Measurements from ENCODE around the gene PARN. TPM values are rescaled to one million over a fixed set of nuclear protein-coding genes. Genes with fewer than 3 reads are reported as not detected.

Gene PARN
- total and polyA plus RNA-seq, 7 donors = 14.4 to 75.3 (median 33.6) TPM

DNA sequence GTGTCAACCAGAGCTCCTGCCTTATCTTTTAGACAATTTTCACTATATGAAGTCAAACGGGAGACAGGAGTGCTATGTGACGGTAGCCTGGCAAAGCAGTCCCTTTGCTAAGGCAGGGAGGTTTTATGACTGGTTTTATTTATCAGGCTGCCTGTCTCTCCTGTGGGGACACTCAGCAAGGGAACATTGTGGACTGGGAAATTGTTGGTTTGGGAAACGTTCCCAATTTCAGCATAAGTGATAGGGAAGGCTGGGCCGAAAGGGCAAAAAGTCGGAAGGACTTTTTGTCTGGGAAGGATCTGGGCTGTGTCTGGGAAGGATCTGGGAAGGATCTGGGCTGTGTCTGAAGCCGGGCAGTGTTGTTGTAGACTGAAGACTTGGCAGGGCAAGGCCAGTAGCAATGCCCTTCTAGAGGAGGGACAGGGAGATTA lies 211.2 kb downstream of the PARN start:
- WGBS, 2 donors = 77 to 78% methylated on average over 6 of the region's 6 CpGs
- Histone ChIP-seq H3K4me1 (peaks cover 0 to 25% (median 23%) of the 10 kb centered on the region in 4 donors), H3K27ac (peak overlapping the region in 3 of 4 donors; percentile 78 to 82 (median 80))

DNA sequence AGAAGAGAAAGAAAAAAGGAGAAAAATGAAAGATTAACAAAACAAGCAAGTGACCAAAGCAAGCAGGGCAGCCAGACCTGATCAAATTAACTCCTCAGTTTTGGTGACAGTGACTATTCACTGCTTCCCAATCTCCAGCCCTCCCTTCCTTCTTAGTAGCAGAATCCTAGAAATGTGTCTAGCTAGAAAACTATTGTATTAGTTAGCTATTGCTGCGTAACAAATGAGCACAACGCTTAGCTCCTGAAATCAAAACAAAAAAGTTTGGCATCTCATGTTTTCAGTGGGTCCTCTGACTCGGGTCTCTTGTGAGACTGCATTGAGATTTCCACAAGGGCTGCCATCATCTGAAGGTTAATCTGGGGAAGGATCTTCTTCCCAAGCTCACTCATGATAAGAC lies 213.9 kb downstream of the PARN start:
- Histone ChIP-seq H3K4me1 (peaks cover 0 to 25% (median 23%) of the 10 kb centered on the region in 4 donors), H3K36me3 (no peaks in the 10 kb centered on the region), H3K9me3 (no peaks in the 10 kb centered on the region), H3K27ac (no peak overlapping the region), H3K27me3 (no peaks in the 10 kb centered on the region), H3K4me3 (no peak overlapping the region)
- TF ChIP-seq, protein P1, sequence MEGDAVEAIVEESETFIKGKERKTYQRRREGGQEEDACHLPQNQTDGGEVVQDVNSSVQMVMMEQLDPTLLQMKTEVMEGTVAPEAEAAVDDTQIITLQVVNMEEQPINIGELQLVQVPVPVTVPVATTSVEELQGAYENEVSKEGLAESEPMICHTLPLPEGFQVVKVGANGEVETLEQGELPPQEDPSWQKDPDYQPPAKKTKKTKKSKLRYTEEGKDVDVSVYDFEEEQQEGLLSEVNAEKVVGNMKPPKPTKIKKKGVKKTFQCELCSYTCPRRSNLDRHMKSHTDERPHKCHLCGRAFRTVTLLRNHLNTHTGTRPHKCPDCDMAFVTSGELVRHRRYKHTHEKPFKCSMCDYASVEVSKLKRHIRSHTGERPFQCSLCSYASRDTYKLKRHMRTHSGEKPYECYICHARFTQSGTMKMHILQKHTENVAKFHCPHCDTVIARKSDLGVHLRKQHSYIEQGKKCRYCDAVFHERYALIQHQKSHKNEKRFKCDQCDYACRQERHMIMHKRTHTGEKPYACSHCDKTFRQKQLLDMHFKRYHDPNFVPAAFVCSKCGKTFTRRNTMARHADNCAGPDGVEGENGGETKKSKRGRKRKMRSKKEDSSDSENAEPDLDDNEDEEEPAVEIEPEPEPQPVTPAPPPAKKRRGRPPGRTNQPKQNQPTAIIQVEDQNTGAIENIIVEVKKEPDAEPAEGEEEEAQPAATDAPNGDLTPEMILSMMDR (IDR thresholded peaks at IDR 0.05) = no peak
- no peak for TF ChIP-seq EP300 (IDR thresholded peaks at IDR 0.05)
- TF ChIP-seq POLR2AphosphoS5 (IDR thresholded peaks at IDR 0.05) = no peak
- no peak for TF ChIP-seq POLR2A (IDR thresholded peaks at IDR 0.05)
- intact Hi-C loops (cut with DNase I) = loop anchor here (5.0 kb wide), 1 partner anchor 86 kb away; no protein-coding TSS in a partner anchor
- 95 to 97% methylated on average over 3 of the region's 3 CpGs for WGBS, 2 donors
- no peak for DNase-seq

More for the DNA sequence above, 211.2 kb downstream of the PARN start:
- Histone ChIP-seq H3K4me3 (no peak overlapping the region), H3K27me3 (no peaks in the 10 kb centered on the region), H3K36me3 (no peaks in the 10 kb centered on the region), H3K9me3 (no peaks in the 10 kb centered on the region)
- DNase-seq = peak; percentile 85
- intact Hi-C loops (cut with DNase I) = loop anchor here (2.0 to 5.0 kb wide), 4 partner anchors 56 to 116 kb away; no protein-coding TSS in a partner anchor
- TF ChIP-seq POLR2A (IDR thresholded peaks at IDR 0.05) = no peak
- peak; percentile 90 to 99 (median 96) for TF ChIP-seq POLR2AphosphoS5 (IDR thresholded peaks at IDR 0.05)
- peak; percentile 44 to 91 (median 85) for TF ChIP-seq EP300 (IDR thresholded peaks at IDR 0.05)

DNA sequence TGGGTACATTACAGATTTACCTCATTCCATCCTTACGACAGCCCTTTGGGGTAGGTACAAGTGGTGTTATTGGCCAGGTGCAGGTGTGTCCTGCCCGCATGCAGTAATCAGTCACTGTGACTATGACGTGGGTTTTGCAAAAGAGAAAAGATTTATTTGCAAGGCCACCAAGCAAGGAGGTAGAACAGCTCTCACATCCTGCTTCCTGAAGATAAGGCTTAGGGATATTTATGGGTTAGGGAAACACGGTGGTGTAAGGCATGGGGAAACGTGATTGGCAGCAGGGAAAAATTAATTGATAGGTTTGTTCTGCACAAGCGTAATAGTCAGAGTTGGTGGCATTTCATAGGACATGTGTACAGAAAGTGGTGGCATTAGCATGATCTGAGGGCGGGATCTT lies 214.8 kb downstream of the PARN start:
- Histone ChIP-seq H3K27me3 (no peaks in the 10 kb centered on the region), H3K36me3 (no peaks in the 10 kb centered on the region), H3K4me1 (peaks cover 0 to 26% (median 24%) of the 10 kb centered on the region in 4 donors), H3K27ac (no peak overlapping the region), H3K9me3 (no peaks in the 10 kb centered on the region), H3K4me3 (no peak overlapping the region)
- intact Hi-C loops (cut with DNase I) = loop anchor here (5.0 kb wide), 1 partner anchor 87 kb away; no protein-coding TSS in a partner anchor
- WGBS, 2 donors = 63 to 86% methylated on average over 7 of the region's 7 CpGs
- DNase-seq = no peak
- TF ChIP-seq, protein P1 (IDR thresholded peaks at IDR 0.05) = no peak
- TF ChIP-seq POLR2AphosphoS5 (IDR thresholded peaks at IDR 0.05) (no peak), POLR2A (IDR thresholded peaks at IDR 0.05) (no peak), EP300 (IDR thresholded peaks at IDR 0.05) (no peak)

DNA sequence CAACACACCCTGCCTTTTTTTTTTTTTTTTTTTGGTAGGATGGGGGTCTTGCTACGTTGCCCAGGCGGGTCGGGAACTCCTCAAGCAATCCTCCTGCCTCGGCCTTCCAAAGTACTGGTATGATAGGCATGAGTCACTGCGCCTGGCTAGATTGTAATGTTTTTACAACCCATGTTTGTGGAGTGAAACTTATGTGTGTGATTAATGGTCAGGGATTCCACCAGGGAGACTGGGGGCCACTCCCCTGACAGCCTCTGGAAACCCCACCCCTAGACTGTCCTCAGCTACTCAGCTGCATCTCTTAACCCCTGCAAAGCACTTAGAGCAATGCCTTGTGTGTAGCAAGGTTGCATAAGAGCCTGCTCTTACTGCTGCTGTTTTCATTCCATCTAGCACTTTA lies 220.5 kb downstream of the PARN start:
- H3K27ac ChIP-seq = peak overlapping the region in 3 of 4 donors; percentile 55 to 66 (median 62)
- TF ChIP-seq POLR2A (IDR thresholded peaks at IDR 0.05) (no peak), EP300 (IDR thresholded peaks at IDR 0.05) (peak in 1 of 4 donors; percentile 3), POLR2AphosphoS5 (IDR thresholded peaks at IDR 0.05) (peak; percentile 57 to 75 (median 68))
- TF ChIP-seq, protein P1 (IDR thresholded peaks at IDR 0.05) = no peak
- H3K4me1 ChIP-seq = peaks cover 0 to 21% (median 8%) of the 10 kb centered on the region in 4 donors
- intact Hi-C loops (cut with DNase I) = no loop called here
- no peak overlapping the region for H3K4me3 ChIP-seq
- WGBS, 2 donors = 16 to 59% methylated on average over 5 of the region's 5 CpGs
- no peaks in the 10 kb centered on the region for H3K9me3 ChIP-seq
- DNase-seq = peak; percentile 92
- no peaks in the 10 kb centered on the region for H3K36me3 ChIP-seq
- no peaks in the 10 kb centered on the region for H3K27me3 ChIP-seq

DNA sequence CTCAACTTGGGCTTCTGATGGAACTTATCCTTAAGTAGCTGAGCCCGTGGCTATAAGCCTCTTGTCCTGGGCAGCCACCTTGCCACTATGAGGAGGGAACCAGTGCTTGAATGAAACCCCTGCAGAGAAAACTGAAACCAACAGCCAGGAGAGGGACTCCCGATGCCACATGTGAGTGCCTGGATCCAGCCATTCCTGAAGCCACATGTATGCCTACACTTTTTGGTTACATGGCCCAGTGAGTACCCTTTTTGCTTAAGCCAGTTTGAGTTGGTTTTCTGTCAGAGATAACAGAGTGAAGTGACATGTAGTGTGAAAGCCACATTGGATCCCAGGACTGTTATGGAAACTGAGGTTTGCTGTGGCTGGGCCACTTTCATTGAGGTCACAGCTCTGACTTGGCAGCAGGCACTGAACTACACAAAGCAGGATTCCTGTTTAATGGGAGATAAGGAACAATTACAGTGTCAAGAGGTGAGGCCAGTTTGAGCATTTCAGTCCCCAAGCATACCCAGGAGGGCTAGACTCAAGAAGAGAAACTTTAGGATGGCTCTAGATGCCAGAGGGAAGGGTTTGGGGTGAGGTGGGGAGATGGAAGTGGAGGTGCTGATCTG lies 222.2 kb downstream of the PARN start:
- Histone ChIP-seq H3K36me3 (no peaks in the 10 kb centered on the region), H3K4me3 (no peak overlapping the region), H3K9me3 (no peaks in the 10 kb centered on the region), H3K27me3 (no peaks in the 10 kb centered on the region), H3K27ac (no peak overlapping the region), H3K4me1 (peaks cover 0 to 21% (median 8%) of the 10 kb centered on the region in 4 donors)
- 91 to 96% methylated on average over 2 of the region's 2 CpGs for WGBS, 2 donors
- DNase-seq = no peak
- intact Hi-C loops (cut with DNase I) = no loop called here
- TF ChIP-seq POLR2A (IDR thresholded peaks at IDR 0.05) = no peak
- TF ChIP-seq EP300 (IDR thresholded peaks at IDR 0.05) = no peak
- TF ChIP-seq POLR2AphosphoS5 (IDR thresholded peaks at IDR 0.05) = no peak
- TF ChIP-seq, protein P1 (IDR thresholded peaks at IDR 0.05) = no peak

Measured in sigmoid colon (tissue), 7 donors.